ENCODE measurements around the gene CD36. TPM values are rescaled to one million over a fixed set of nuclear protein-coding genes. Genes with fewer than 3 reads are reported as not detected.

Gene CD36
- total RNA-seq, 2 donors from 2014 or later = 5.7 to 7.2 TPM

- intact Hi-C loops (cut with DNase I) = no loop called here
- WGBS = 96% methylated on average over 1 of the region's 1 CpG
- Histone ChIP-seq H3K27ac (no peak overlapping the region), H3K36me3 (no peaks in the 10 kb centered on the region), H3K9me3 (no peaks in the 10 kb centered on the region), H3K4me1 (replicated peaks) (no peaks in the 10 kb centered on the region), H3K27me3 (replicated peaks; ENCODE audit: insufficient read depth) (no peaks in the 10 kb centered on the region), H3K4me3 (no peak overlapping the region)
- TF ChIP-seq POLR2A (IDR thresholded peaks at IDR 0.05) (no peak), POLR2AphosphoS5 (IDR thresholded peaks at IDR 0.05) (no peak), CTCF (IDR thresholded peaks at IDR 0.05) (no peak)
- DNase-seq (ENCODE audit: low spot score) = no peak
Measured at GRCh38 chr7:80671744-80672143, 33.3 kb downstream of the CD36 start.

GRCh38 chr7:80675090-80675489 lies 36.6 kb downstream of the CD36 start:
- Histone ChIP-seq H3K9me3 (no peaks in the 10 kb centered on the region), H3K27me3 (replicated peaks; ENCODE audit: insufficient read depth) (no peaks in the 10 kb centered on the region), H3K27ac (no peak overlapping the region), H3K4me1 (replicated peaks) (no peaks in the 10 kb centered on the region), H3K36me3 (no peaks in the 10 kb centered on the region), H3K4me3 (no peak overlapping the region)
- TF ChIP-seq CTCF (IDR thresholded peaks at IDR 0.05) = no peak
- TF ChIP-seq POLR2AphosphoS5 (IDR thresholded peaks at IDR 0.05) = no peak
- no peak for TF ChIP-seq POLR2A (IDR thresholded peaks at IDR 0.05)
- WGBS = 85% methylated on average over 1 of the region's 1 CpG
- DNase-seq (ENCODE audit: low spot score) = no peak
- intact Hi-C loops (cut with DNase I) = no loop called here

- intact Hi-C loops (cut with DNase I) = no loop called here
- Histone ChIP-seq H3K9me3 (no peaks in the 10 kb centered on the region), H3K36me3 (no peaks in the 10 kb centered on the region), H3K4me3 (no peak overlapping the region), H3K27ac (no peak overlapping the region), H3K4me1 (replicated peaks) (no peaks in the 10 kb centered on the region), H3K27me3 (replicated peaks; ENCODE audit: insufficient read depth) (no peaks in the 10 kb centered on the region)
- TF ChIP-seq POLR2A (IDR thresholded peaks at IDR 0.05) (no peak), POLR2AphosphoS5 (IDR thresholded peaks at IDR 0.05) (no peak), CTCF (IDR thresholded peaks at IDR 0.05) (no peak)
- DNase-seq (ENCODE audit: low spot score) = no peak
- 100% methylated on average over 2 of the region's 2 CpGs for WGBS
Measured at GRCh38 chr7:80676404-80676803, 38.0 kb downstream of the CD36 start.

- intact Hi-C loops (cut with DNase I) = no loop called here
- 90% methylated on average over 1 of the region's 1 CpG for WGBS
Measured at GRCh38 chr7:80677629-80678028, 39.2 kb downstream of the CD36 start.

More at GRCh38 chr7:80677629-80678028, 39.2 kb downstream of the CD36 start:
- Histone ChIP-seq H3K27me3 (replicated peaks; ENCODE audit: insufficient read depth) (no peaks in the 10 kb centered on the region), H3K4me1 (replicated peaks) (no peaks in the 10 kb centered on the region), H3K27ac (no peak overlapping the region), H3K9me3 (no peaks in the 10 kb centered on the region), H3K4me3 (no peak overlapping the region), H3K36me3 (no peaks in the 10 kb centered on the region)
- TF ChIP-seq CTCF (IDR thresholded peaks at IDR 0.05) (no peak), POLR2AphosphoS5 (IDR thresholded peaks at IDR 0.05) (no peak), POLR2A (IDR thresholded peaks at IDR 0.05) (no peak)
- DNase-seq (ENCODE audit: low spot score) = no peak

Measured in prostate gland (tissue), 2 donors.